ENCODE measurements around the gene ARHGAP33.
A peak's percentile ranks its signal among the peaks of the same experiment; 100 is the strongest.

ARHGAP33 gene

GRCh38 chr19:35775298-35776101, at the start of gene ARHGAP33:
TSS of gene ARHGAP33 (plus strand) at chr19:35775564. CDS start at chr19:35775659, 95 bp downstream.
- Histone ChIP-seq H3K4me3 (ENCODE audit: low read depth in 1 of 2, low read length in 2 of 2) (peak within 1 kb of the TSS; percentile 66), H3K4me1 (ENCODE audit: control insufficient read depth in 1 of 2, insufficient read depth in 2 of 2, low read length in 2 of 2) (peaks cover 4 to 13% of the 10 kb centered on the region in 2 donors), H3K27me3 (ENCODE audit: low read depth, low read length) (no peaks in the 10 kb centered on the region), H3K27ac (ENCODE audit: low read length) (no peak within 1 kb of the TSS), H3K36me3 (ENCODE audit: control insufficient read depth in 1 of 2, insufficient read depth in 2 of 2, low read length in 2 of 2) (no peaks in the 10 kb centered on the region), H3K9me3 (ENCODE audit: control insufficient read depth in 1 of 2, low read length in 2 of 2) (no peaks in the 10 kb centered on the region)

- no peak overlapping the region for H3K4me3 ChIP-seq (ENCODE audit: low read depth in 1 of 2, low read length in 2 of 2)
- peaks cover 78 to 100% of the 10 kb centered on the region in 2 donors for H3K36me3 ChIP-seq (ENCODE audit: control insufficient read depth in 1 of 2, insufficient read depth in 2 of 2, low read length in 2 of 2)
- no peaks in the 10 kb centered on the region for H3K9me3 ChIP-seq (ENCODE audit: control insufficient read depth in 1 of 2, low read length in 2 of 2)
- no peak overlapping the region for H3K27ac ChIP-seq (ENCODE audit: low read length)
- H3K4me1 ChIP-seq (ENCODE audit: control insufficient read depth in 1 of 2, insufficient read depth in 2 of 2, low read length in 2 of 2): no peaks in the 10 kb centered on the region
- no peaks in the 10 kb centered on the region for H3K27me3 ChIP-seq (ENCODE audit: low read depth, low read length)
Measured at GRCh38 chr19:35727053-35727955, 48.1 kb upstream of the ARHGAP33 start.

GRCh38 chr19:35727956-35728706, 47.2 kb upstream of the ARHGAP33 start:
- Histone ChIP-seq H3K9me3 (ENCODE audit: control insufficient read depth in 1 of 2, low read length in 2 of 2) (no peaks in the 10 kb centered on the region), H3K27me3 (ENCODE audit: low read depth, low read length) (no peaks in the 10 kb centered on the region), H3K36me3 (ENCODE audit: control insufficient read depth in 1 of 2, insufficient read depth in 2 of 2, low read length in 2 of 2) (peaks cover 71 to 99% of the 10 kb centered on the region in 2 donors), H3K4me1 (ENCODE audit: control insufficient read depth in 1 of 2, insufficient read depth in 2 of 2, low read length in 2 of 2) (no peaks in the 10 kb centered on the region), H3K4me3 (ENCODE audit: low read depth in 1 of 2, low read length in 2 of 2) (no peak overlapping the region), H3K27ac (ENCODE audit: low read length) (no peak overlapping the region)

- no peaks in the 10 kb centered on the region for H3K4me1 ChIP-seq (ENCODE audit: control insufficient read depth in 1 of 2, insufficient read depth in 2 of 2, low read length in 2 of 2)
- no peak overlapping the region for H3K4me3 ChIP-seq (ENCODE audit: low read depth in 1 of 2, low read length in 2 of 2)
Measured at GRCh38 chr19:35729021-35729420, 46.3 kb upstream of the ARHGAP33 start.

GRCh38 chr19:35729763-35730162, 45.6 kb upstream of the ARHGAP33 start:
- H3K36me3 ChIP-seq (ENCODE audit: control insufficient read depth in 1 of 2, insufficient read depth in 2 of 2, low read length in 2 of 2): peaks cover 66 to 96% of the 10 kb centered on the region in 2 donors
- H3K9me3 ChIP-seq (ENCODE audit: control insufficient read depth in 1 of 2, low read length in 2 of 2): no peaks in the 10 kb centered on the region
- H3K4me1 ChIP-seq (ENCODE audit: control insufficient read depth in 1 of 2, insufficient read depth in 2 of 2, low read length in 2 of 2): no peaks in the 10 kb centered on the region
- no peaks in the 10 kb centered on the region for H3K27me3 ChIP-seq (ENCODE audit: low read depth, low read length)
- no peak overlapping the region for H3K4me3 ChIP-seq (ENCODE audit: low read depth in 1 of 2, low read length in 2 of 2)
- H3K27ac ChIP-seq (ENCODE audit: low read length): no peak overlapping the region

More at GRCh38 chr19:35729021-35729420, 46.3 kb upstream of the ARHGAP33 start:
- no peak overlapping the region for H3K27ac ChIP-seq (ENCODE audit: low read length)
- H3K36me3 ChIP-seq (ENCODE audit: control insufficient read depth in 1 of 2, insufficient read depth in 2 of 2, low read length in 2 of 2): peaks cover 66 to 98% of the 10 kb centered on the region in 2 donors
- no peaks in the 10 kb centered on the region for H3K9me3 ChIP-seq (ENCODE audit: control insufficient read depth in 1 of 2, low read length in 2 of 2)
- no peaks in the 10 kb centered on the region for H3K27me3 ChIP-seq (ENCODE audit: low read depth, low read length)

- Histone ChIP-seq H3K4me3 (ENCODE audit: low read depth in 1 of 2, low read length in 2 of 2) (no peak overlapping the region), H3K27me3 (ENCODE audit: low read depth, low read length) (no peaks in the 10 kb centered on the region), H3K36me3 (ENCODE audit: control insufficient read depth in 1 of 2, insufficient read depth in 2 of 2, low read length in 2 of 2) (peaks cover 65 to 96% of the 10 kb centered on the region in 2 donors), H3K9me3 (ENCODE audit: control insufficient read depth in 1 of 2, low read length in 2 of 2) (no peaks in the 10 kb centered on the region), H3K27ac (ENCODE audit: low read length) (no peak overlapping the region), H3K4me1 (ENCODE audit: control insufficient read depth in 1 of 2, insufficient read depth in 2 of 2, low read length in 2 of 2) (no peaks in the 10 kb centered on the region)
Measured at GRCh38 chr19:35730326-35730725, 45.0 kb upstream of the ARHGAP33 start.

GRCh38 chr19:35731353-35731752, 44.0 kb upstream of the ARHGAP33 start:
- Histone ChIP-seq H3K27me3 (ENCODE audit: low read depth, low read length) (no peaks in the 10 kb centered on the region), H3K27ac (ENCODE audit: low read length) (no peak overlapping the region), H3K4me3 (ENCODE audit: low read depth in 1 of 2, low read length in 2 of 2) (no peak overlapping the region), H3K36me3 (ENCODE audit: control insufficient read depth in 1 of 2, insufficient read depth in 2 of 2, low read length in 2 of 2) (peaks cover 58 to 90% of the 10 kb centered on the region in 2 donors), H3K4me1 (ENCODE audit: control insufficient read depth in 1 of 2, insufficient read depth in 2 of 2, low read length in 2 of 2) (no peaks in the 10 kb centered on the region), H3K9me3 (ENCODE audit: control insufficient read depth in 1 of 2, low read length in 2 of 2) (no peaks in the 10 kb centered on the region)

GRCh38 chr19:35731779-35732405, 43.5 kb upstream of the ARHGAP33 start:
- H3K27ac ChIP-seq (ENCODE audit: low read length): no peak overlapping the region
- H3K4me3 ChIP-seq (ENCODE audit: low read depth in 1 of 2, low read length in 2 of 2): no peak overlapping the region
- no peaks in the 10 kb centered on the region for H3K27me3 ChIP-seq (ENCODE audit: low read depth, low read length)
- no peaks in the 10 kb centered on the region for H3K4me1 ChIP-seq (ENCODE audit: control insufficient read depth in 1 of 2, insufficient read depth in 2 of 2, low read length in 2 of 2)
- peaks cover 55 to 90% of the 10 kb centered on the region in 2 donors for H3K36me3 ChIP-seq (ENCODE audit: control insufficient read depth in 1 of 2, insufficient read depth in 2 of 2, low read length in 2 of 2)
- no peaks in the 10 kb centered on the region for H3K9me3 ChIP-seq (ENCODE audit: control insufficient read depth in 1 of 2, low read length in 2 of 2)

GRCh38 chr19:35732540-35733179, 42.7 kb upstream of the ARHGAP33 start:
- H3K27ac ChIP-seq (ENCODE audit: low read length): no peak overlapping the region
- H3K9me3 ChIP-seq (ENCODE audit: control insufficient read depth in 1 of 2, low read length in 2 of 2): no peaks in the 10 kb centered on the region
- H3K27me3 ChIP-seq (ENCODE audit: low read depth, low read length): no peaks in the 10 kb centered on the region
- peaks cover 50 to 88% of the 10 kb centered on the region in 2 donors for H3K36me3 ChIP-seq (ENCODE audit: control insufficient read depth in 1 of 2, insufficient read depth in 2 of 2, low read length in 2 of 2)
- no peak overlapping the region for H3K4me3 ChIP-seq (ENCODE audit: low read depth in 1 of 2, low read length in 2 of 2)
- no peaks in the 10 kb centered on the region for H3K4me1 ChIP-seq (ENCODE audit: control insufficient read depth in 1 of 2, insufficient read depth in 2 of 2, low read length in 2 of 2)
